ENCODE measurements around the gene BCAT1.

Gene BCAT1, protein sequence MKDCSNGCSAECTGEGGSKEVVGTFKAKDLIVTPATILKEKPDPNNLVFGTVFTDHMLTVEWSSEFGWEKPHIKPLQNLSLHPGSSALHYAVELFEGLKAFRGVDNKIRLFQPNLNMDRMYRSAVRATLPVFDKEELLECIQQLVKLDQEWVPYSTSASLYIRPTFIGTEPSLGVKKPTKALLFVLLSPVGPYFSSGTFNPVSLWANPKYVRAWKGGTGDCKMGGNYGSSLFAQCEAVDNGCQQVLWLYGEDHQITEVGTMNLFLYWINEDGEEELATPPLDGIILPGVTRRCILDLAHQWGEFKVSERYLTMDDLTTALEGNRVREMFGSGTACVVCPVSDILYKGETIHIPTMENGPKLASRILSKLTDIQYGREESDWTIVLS

DNA sequence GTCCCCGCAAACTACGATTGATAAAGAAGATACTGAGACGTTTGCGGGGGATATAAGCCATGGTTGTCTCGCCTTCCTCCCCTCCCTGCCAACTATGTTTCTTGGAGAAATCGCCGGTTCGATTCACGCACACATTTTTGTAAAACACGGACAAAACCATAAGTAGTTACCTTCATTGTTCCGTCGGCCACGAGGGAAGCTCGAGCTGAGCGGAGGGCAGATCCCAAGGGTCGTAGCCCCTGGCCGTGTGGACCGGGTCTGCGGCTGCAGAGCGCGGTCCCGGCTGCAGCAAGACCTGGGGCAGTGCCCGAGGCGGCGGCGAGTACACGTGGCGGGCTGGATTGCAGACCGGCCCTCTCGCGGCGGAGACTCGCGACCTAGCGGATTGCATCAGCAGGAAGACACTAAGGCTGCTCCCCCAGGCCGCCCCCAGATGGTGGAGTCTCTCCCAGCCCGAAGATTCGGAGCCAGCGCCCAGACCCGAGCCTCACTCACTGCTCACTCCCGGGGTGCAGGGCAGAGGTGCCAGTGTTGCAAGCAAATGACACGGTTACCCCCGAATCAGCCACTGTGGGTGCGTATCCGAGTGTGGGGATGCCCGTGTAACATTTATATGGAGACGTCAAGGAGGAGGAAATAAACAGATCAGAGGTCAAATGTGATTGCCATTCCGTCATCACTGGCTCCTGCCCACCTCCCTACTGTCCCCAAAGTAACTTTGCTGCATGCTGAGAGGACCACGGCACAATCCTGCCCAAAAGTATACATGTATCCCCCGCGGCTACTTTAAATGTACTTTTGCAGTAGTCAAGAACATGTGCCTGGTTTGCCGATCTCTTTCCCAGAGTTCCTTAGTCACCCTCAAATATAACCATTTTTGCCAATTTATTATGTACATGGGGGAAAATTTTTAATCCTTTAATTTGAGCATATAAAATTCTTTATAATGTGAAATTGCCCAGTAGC, at the start of gene BCAT1:
Gene BCAT1, minus strand, starts transcription at position 345 of the 966 bp plus-strand sequence. Its CDS starts 169 bp downstream, at position 176.
- Mint-ChIP-seq H3K9me3 (no peaks in the 10 kb centered on the region), H3K27ac (peak within 1 kb of the TSS; percentile 93 to 100), H3K4me1 (peaks cover 53% of the 10 kb centered on the region), H3K27me3 (peaks cover 16% of the 10 kb centered on the region), H3K4me3 (peak within 1 kb of the TSS; percentile 90 to 97)
- DNase-seq (peak; percentile 72 to 76), ATAC-seq (peak; percentile 80)

DNA sequence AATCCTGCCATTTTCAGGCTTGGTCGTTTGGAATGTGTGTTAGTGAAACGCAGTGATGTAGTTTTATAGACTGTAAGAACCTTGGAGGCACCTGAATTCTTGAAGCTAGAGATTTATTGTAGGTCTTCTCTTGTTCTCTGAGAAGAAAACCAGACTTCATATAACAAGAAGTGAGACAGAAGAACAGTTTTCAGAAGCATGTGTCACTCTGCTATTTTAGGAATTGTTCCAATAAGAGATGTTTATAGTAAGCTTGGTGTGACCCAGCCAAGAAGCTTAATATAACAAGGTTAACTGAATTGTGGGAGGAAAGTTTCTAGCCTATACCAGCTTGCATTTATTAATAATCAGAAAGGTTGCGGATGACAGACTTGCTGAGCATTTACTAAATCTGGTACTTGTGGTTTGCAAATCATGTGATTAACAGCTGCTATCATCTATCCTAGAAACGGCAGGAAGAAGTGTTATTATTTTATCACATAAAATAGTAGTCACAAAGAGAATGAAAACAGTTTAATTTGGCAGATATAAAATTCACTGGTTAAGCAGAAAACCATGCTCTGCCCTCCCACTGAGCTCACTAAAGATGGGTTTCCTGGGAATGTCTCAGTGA, 49.2 kb upstream of the BCAT1 start:
- H3K4me3 Mint-ChIP-seq, result no peak overlapping the region
- peaks cover 11% of the 10 kb centered on the region for H3K4me1 Mint-ChIP-seq
- no peak overlapping the region for H3K27ac Mint-ChIP-seq
- ATAC-seq (peak; percentile 75), DNase-seq (no peak)
- no peaks in the 10 kb centered on the region for H3K27me3 Mint-ChIP-seq
- no peaks in the 10 kb centered on the region for H3K9me3 Mint-ChIP-seq

DNA sequence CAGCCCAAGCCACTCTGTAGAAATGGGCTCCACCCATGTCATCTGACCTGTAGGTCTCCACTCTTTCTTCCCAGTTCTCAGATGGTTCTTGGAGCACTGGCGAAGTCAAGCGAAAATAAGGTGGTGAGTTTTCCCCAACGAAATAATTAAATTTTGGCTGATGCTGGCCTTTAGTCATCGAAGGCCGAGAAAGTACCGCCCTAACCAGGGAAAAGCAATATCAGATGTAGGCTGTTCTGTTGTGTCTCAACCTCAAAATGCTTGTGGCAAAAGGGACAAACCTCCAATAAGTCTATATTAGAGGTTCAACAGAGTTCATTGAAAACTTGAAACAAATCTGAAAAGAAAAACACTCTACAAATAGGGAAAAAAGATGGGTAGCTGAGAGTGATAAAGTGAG, 48.6 kb upstream of the BCAT1 start:
- peaks cover 11% of the 10 kb centered on the region for H3K4me1 Mint-ChIP-seq
- no peak for DNase-seq
- H3K27ac Mint-ChIP-seq, result no peak overlapping the region
- no peak for ATAC-seq
- H3K4me3 Mint-ChIP-seq, result no peak overlapping the region
- no peaks in the 10 kb centered on the region for H3K9me3 Mint-ChIP-seq
- H3K27me3 Mint-ChIP-seq, result no peaks in the 10 kb centered on the region

DNA sequence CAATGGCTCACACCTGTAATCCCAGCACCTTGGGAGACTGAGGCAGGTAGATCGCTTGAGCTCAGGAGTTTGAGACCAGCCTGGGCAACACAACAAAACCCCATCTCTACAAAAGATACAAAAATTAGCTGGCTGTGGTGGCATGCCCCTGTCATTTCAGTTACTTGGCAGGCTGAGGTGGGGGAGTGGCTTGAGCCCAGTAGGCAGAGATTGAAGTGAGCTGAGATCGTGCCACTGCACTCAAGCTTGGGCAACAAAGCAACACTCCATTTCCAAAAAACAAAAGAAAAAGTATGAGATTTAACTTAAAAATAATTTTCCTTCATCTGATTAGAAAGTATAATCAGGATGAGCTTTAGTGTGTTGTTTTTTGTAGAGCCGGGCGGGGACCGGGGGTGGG, 47.9 kb upstream of the BCAT1 start:
- Mint-ChIP-seq H3K9me3 (no peaks in the 10 kb centered on the region), H3K4me1 (peaks cover 11% of the 10 kb centered on the region), H3K27me3 (no peaks in the 10 kb centered on the region), H3K4me3 (no peak overlapping the region), H3K27ac (no peak overlapping the region)
- ATAC-seq (no peak), DNase-seq (no peak)

DNA sequence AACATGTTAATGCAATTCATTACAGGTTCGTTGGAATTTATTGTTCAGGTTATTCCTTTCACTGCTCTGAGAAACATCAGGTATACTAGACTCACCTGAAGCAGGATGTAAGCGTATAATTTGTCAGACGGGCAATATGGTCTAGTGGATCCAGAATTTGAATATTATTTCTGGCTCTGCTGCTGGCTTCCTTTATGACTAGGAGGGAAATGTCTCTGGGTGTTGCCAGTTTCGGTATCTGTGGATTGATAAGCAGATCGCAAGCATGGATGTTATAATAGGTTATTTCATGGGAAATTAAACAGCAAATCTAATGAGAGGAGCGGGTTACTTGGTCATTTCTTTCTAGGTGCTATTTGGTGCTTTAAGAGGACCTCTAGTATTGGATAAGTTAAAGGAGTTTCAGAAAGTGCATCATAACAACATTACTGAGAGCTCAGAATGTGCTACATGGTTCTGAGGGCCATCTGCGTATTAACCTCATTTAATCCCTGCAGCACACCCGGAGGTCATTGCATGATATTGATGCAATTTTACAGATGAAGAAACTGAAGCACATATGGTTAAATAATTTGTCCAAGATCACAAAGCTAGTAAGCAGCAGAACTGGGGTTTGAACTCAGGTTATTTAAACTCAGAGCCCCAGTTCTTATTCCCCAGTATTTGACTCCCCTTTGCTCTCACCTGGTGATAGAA, 47.3 kb upstream of the BCAT1 start:
- Mint-ChIP-seq H3K4me3 (no peak overlapping the region), H3K27me3 (no peaks in the 10 kb centered on the region), H3K27ac (no peak overlapping the region), H3K9me3 (no peaks in the 10 kb centered on the region), H3K4me1 (peaks cover 11% of the 10 kb centered on the region)
- DNase-seq (no peak), ATAC-seq (no peak)

DNA sequence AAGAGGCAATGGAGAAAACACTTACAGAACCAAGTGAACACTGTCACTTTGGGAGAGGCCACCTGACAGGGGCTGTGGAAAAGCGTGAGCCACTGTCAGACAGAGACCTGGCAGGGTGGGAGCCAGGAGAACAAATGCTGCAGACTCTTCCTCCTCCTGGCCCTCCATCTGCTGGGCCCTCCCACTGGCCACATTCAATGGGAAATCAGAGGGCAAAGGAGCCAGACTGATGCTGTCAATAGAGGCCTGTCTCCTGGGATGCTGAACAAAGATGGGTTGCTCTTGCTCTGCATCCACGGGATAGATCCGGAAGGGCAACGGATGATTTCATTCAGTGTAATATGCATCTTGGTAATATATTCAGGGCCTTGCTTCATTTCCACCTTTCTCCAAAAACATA, 44.9 kb upstream of the BCAT1 start:
- H3K4me3 Mint-ChIP-seq, result no peak overlapping the region
- ATAC-seq, result no peak

DNA sequence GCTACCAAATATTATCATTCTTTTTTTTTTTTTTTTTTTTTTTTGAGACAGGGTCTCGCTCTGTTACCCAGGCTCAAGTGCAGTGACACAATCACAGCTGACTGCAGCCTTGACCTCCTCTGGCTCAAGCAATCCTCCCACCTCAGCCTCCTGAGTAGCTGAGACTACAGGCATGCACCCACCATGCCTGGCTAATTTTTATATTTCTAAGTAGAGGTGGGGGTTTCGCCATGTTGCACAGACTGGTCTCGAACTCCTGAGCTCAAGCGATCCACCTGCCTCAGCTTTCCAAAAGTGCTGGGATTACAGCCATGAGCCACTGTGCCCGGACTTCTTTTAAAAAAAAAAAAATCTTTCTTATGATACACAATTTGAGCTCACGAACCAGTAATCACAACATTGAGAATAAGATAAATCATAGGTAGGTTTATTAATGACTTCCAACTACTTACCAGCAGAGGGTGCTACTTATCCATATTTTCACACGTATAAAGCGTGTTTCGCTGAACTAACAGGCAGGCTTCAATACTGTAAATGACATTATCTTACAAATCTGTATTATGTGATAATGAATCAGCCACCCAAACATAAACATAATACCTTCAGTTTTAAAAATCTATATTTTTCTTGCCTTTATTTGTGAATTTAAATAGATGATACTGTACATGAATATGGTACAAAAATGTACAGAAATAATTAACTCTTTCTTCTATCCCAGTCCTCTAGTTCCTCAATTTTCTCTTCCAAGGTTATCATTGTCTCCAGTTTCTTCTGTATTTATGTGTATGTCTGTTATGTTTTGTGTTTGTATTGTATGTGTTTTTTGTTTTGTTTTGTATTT, 42.5 kb upstream of the BCAT1 start:
- H3K27ac Mint-ChIP-seq, result no peak overlapping the region
- ATAC-seq (peak; percentile 84), DNase-seq (no peak)
- no peaks in the 10 kb centered on the region for H3K9me3 Mint-ChIP-seq
- no peaks in the 10 kb centered on the region for H3K4me1 Mint-ChIP-seq
- no peak overlapping the region for H3K4me3 Mint-ChIP-seq
- peaks cover 10% of the 10 kb centered on the region for H3K27me3 Mint-ChIP-seq

More for the DNA sequence above, 44.9 kb upstream of the BCAT1 start:
- Mint-ChIP-seq H3K27me3 (peaks cover 10% of the 10 kb centered on the region), H3K9me3 (no peaks in the 10 kb centered on the region), H3K27ac (peak overlapping the region in 1 of 2 donors; percentile 37), H3K4me1 (peaks cover 11% of the 10 kb centered on the region)
- no peak for DNase-seq

DNA sequence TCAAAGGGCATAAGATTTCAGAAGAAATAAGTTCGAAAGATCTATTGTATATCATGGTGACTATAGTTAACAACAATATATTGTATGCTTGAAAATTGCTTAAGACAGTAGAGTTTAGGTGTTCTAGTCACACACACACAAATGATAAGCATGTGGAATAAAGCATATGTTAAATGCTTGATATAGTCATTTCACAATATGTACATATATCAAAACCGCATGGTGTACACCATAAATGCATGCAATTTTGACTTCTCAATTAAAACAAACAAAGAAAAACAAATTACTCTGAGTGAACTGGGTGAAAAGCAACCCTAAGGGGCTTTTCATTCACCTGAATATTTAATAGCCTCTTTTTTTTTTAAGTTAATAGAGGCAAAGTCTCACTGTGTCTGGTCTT, 40.3 kb upstream of the BCAT1 start:
- DNase-seq (no peak), ATAC-seq (no peak)
- Mint-ChIP-seq H3K4me3 (no peak overlapping the region), H3K27me3 (peaks cover 10% of the 10 kb centered on the region), H3K27ac (no peak overlapping the region), H3K4me1 (no peaks in the 10 kb centered on the region), H3K9me3 (no peaks in the 10 kb centered on the region)

DNA sequence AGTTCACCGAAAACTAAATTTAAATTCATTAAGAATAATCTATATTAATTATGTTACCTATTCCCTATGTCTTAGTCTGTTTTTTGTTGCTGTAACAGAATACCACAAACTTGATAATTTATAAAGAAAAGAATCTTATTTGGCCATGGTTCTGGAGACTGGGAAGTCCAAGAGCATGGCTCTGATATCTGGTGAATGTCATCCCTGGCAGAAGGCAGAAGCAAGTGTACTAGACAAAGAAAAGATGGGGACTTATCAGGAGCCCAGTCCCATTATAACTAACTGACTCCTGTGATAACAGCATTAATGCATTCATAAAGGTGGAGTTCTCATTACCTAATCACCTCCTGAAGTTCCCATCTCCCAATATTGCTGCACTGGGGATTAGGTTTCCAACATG, 33.3 kb upstream of the BCAT1 start:
- DNase-seq (no peak), ATAC-seq (no peak)
- Mint-ChIP-seq H3K27ac (no peak overlapping the region), H3K4me1 (no peaks in the 10 kb centered on the region), H3K27me3 (no peaks in the 10 kb centered on the region), H3K9me3 (peaks cover 5 to 7% of the 10 kb centered on the region in 2 donors), H3K4me3 (no peak overlapping the region)

DNA sequence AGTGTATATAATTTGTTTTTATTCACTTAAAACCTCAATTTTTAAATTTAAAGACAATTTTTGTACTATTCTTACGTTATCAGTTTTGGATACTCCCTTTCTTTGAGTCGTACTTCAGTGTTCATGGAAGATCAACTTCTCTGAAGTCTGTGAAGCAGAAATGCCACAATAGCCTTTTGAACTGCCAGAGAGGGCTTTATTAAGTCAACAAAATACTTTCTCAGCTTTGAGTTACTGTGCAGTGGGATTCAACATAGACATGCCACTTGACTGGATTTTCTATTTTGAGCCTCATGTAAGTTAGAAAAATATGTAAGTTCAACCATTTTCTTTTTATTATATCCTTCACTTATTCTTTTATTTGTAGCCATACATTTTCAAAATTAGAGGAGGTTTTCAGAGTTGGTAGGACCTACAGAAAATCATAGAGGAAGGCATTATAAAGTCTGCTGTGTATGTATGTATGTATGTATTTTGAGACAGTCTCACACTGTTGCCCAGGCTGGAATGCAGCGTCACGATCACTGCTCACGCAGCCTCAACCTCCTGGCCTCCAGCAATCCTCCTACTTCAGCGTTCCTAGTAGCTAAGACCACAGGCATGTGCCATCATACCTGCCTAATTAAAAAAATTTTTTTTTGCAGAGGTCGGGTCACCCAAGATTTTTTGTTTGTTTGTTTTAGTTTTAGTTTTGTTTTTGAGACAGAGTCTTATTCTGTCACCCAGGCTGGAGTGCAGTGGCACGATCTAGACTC, 31.3 kb upstream of the BCAT1 start:
- ATAC-seq, result no peak
- Mint-ChIP-seq H3K4me3 (no peak overlapping the region), H3K4me1 (no peaks in the 10 kb centered on the region), H3K27ac (no peak overlapping the region), H3K27me3 (no peaks in the 10 kb centered on the region), H3K9me3 (peaks cover 5 to 7% of the 10 kb centered on the region in 2 donors)
- DNase-seq, result no peak

DNA sequence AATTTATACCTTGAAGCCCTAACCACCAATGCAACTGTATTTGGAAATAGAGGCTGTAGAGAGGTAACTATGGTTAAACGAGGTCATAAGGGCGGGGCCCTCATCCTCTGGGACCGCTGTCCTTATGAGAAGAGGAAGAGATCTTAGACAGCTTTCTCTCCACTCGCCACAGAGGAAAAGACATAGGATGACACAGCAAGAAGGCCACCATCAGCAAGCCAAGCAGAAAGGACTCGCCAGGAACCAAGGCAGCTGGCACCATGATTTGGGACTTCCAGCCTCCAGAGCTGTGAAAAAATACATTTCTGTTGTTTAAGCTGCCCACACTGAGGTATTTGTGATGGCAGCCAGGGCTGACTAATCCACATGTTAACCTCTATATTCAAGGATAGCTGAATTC, 30.4 kb upstream of the BCAT1 start:
- Mint-ChIP-seq H3K4me3 (no peak overlapping the region), H3K9me3 (peaks cover 5 to 7% of the 10 kb centered on the region in 2 donors), H3K27me3 (no peaks in the 10 kb centered on the region), H3K27ac (no peak overlapping the region), H3K4me1 (no peaks in the 10 kb centered on the region)
- DNase-seq (no peak), ATAC-seq (no peak)

DNA sequence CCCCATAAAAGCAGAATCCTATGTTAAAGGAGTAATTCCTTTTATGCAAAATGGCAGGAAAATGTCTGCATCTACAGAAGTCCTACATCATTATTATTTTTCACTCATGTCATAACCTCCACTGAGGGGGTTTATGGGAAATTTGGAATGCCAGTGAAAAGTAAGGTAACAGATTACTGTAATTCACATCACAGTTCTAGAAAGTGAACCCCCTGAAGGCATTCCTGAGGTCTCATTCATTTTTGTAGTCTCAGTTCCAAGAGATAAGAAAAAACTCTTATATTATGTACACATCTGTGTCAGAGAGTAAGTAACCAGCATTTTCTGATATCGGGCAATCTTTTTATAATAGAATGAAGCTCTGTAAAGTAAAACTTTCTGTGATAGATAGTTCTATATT, 28.8 kb upstream of the BCAT1 start:
- Mint-ChIP-seq H3K4me1 (no peaks in the 10 kb centered on the region), H3K4me3 (no peak overlapping the region), H3K9me3 (peaks cover 0 to 6% of the 10 kb centered on the region in 2 donors), H3K27ac (no peak overlapping the region), H3K27me3 (no peaks in the 10 kb centered on the region)
- DNase-seq (no peak), ATAC-seq (no peak)

DNA sequence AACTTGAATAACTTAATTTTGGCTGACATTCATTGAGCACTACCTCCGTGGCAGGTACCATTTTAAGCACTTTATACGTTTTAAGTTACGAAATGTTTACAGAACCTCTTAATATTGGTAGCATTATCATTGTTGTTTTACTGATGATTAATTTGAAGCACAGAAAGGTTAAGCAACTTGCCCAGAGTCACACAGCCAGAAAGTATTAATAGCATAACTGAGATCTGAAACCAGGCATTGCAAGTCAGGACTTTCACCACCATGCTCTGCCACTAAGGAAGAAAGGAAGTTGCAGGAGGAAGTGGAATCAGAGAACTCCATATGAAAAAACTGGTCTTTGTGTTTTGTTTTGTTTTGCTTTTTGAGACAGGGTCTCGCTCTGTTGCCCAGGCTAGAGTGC, 28.2 kb upstream of the BCAT1 start:
- no peak overlapping the region for H3K27ac Mint-ChIP-seq
- ATAC-seq, result no peak
- no peak overlapping the region for H3K4me3 Mint-ChIP-seq

DNA sequence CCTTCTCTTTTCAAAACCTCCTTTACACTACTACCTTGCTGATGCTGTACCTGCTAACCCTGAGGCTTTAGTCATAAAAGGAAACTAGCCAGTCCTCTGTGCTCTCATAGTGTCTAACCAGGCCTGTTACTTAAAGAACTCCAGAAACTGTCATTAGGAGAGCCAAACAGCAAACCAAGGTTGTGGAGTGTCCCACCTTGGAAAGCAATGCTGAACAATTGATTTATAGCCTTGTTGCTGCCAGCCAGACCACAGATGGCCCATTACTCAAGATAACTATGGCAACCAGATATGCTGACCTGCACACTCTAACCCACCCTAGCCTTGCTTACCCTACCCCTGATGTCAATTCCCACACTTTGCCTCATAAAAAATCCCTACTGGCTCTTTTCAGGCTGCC, 26.5 kb upstream of the BCAT1 start:
- H3K4me1 Mint-ChIP-seq, result no peaks in the 10 kb centered on the region
- no peak overlapping the region for H3K4me3 Mint-ChIP-seq
- no peak for DNase-seq
- no peaks in the 10 kb centered on the region for H3K27me3 Mint-ChIP-seq
- H3K9me3 Mint-ChIP-seq, result no peaks in the 10 kb centered on the region
- no peak for ATAC-seq
- no peak overlapping the region for H3K27ac Mint-ChIP-seq

More for the DNA sequence above, 28.2 kb upstream of the BCAT1 start:
- H3K4me1 Mint-ChIP-seq, result no peaks in the 10 kb centered on the region
- no peaks in the 10 kb centered on the region for H3K9me3 Mint-ChIP-seq
- no peak for DNase-seq
- H3K27me3 Mint-ChIP-seq, result no peaks in the 10 kb centered on the region

All from stimulated activated naive CD8-positive, alpha-beta T cell treated with anti-CD3 and anti-CD28 coated beads, Interleukin-15, amount 100 ng/mL, for 72 hours (primary cell).